ENCODE measurements around the gene VARS2.

Gene VARS2

DNA sequence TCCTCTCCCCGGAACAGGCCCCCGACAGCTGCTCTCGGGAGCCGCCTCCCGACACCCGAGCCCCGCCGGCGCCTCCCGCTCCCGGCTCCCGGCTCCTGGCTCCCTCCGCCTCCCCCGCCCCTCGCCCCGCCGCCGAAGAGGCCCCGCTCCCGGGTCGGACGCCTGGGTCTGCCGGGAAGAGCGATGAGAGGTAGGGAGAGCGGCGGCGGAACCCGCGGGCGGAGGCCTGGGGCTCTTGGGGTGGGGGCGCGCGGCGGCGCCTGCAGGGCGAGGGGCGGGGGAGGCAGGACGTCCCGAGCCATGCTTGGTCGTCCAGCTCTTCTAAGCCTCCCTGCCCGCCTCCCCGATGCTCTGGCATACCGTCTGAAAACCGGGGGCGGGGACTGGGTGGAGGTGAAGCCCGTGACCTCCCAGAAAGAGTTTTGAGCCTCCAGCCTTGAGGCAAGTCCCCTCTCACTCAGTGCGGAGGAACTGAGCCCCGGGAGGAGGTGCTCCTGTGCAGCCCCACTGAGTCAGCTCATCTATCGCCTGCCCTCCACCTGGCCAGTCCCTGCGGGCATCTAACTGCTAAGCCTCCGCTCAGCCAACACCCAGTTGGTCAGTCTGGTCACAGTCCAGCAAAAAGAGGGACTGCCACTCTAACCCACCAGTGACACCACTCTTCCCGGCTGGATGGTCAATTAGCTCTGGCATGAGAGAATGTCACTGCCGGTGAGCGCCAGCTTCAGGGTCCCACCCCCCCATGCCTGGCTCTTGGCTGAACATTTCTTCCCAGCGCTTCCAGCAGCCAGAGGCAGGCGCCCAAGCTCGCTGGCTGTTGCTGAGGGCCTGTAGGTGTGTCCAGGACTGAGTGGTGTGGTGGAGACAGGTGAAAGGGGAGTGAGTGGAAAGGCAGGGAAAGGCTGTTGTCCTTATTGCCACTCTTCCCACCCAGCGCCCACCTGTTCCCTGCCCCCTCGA is 29.2 kb upstream of the VARS2 start:
- no peaks in the 10 kb centered on the region for H3K4me1 ChIP-seq (ENCODE audit: low read length)
- peak overlapping the region; percentile 64 for H3K4me2 ChIP-seq (ENCODE audit: low read depth, low read length)
- H3K9me3 ChIP-seq (replicated peaks; ENCODE audit: insufficient read depth, low read length) = no peaks in the 10 kb centered on the region
- no peaks in the 10 kb centered on the region for H3K36me3 ChIP-seq (replicated peaks; ENCODE audit: insufficient read depth, low read length)
- TF ChIP-seq, protein P1, sequence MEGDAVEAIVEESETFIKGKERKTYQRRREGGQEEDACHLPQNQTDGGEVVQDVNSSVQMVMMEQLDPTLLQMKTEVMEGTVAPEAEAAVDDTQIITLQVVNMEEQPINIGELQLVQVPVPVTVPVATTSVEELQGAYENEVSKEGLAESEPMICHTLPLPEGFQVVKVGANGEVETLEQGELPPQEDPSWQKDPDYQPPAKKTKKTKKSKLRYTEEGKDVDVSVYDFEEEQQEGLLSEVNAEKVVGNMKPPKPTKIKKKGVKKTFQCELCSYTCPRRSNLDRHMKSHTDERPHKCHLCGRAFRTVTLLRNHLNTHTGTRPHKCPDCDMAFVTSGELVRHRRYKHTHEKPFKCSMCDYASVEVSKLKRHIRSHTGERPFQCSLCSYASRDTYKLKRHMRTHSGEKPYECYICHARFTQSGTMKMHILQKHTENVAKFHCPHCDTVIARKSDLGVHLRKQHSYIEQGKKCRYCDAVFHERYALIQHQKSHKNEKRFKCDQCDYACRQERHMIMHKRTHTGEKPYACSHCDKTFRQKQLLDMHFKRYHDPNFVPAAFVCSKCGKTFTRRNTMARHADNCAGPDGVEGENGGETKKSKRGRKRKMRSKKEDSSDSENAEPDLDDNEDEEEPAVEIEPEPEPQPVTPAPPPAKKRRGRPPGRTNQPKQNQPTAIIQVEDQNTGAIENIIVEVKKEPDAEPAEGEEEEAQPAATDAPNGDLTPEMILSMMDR (IDR thresholded peaks at IDR 0.05; ENCODE audit: low read length) = no peak
- TF ChIP-seq EZH2phosphoT487 (IDR thresholded peaks at IDR 0.05; ENCODE audit: low read length) (no peak), EZH2 (optimal IDR thresholded peaks at IDR 0.05; ENCODE audit: low read depth, low read length) (no peak)
- H3F3A ChIP-seq (ENCODE audit: insufficient read depth, low read length) = no peaks in the 10 kb centered on the region
- peak overlapping the region; percentile 46 for H3K4me3 ChIP-seq (ENCODE audit: low read length)
- H2AFZ ChIP-seq (ENCODE audit: low read length) = peak overlapping the region; percentile 42; the same call in 1 of the 2 replicates
- no peak for DNase-seq
- H3K9ac ChIP-seq (ENCODE audit: low read length) = no peak overlapping the region
- no peak overlapping the region for H3K27ac ChIP-seq (ENCODE audit: low read length)
- H3K27me3 ChIP-seq (replicated peaks; ENCODE audit: insufficient read depth, low read length) = peaks cover 57% of the 10 kb centered on the region
- H3K79me2 ChIP-seq (ENCODE audit: low read length) = no peaks in the 10 kb centered on the region
- H4K20me1 ChIP-seq (ENCODE audit: insufficient read depth, low read length) = no peaks in the 10 kb centered on the region
- no peaks in the 10 kb centered on the region for H3K9me2 ChIP-seq (replicated peaks; ENCODE audit: insufficient read depth, low read length)

DNA sequence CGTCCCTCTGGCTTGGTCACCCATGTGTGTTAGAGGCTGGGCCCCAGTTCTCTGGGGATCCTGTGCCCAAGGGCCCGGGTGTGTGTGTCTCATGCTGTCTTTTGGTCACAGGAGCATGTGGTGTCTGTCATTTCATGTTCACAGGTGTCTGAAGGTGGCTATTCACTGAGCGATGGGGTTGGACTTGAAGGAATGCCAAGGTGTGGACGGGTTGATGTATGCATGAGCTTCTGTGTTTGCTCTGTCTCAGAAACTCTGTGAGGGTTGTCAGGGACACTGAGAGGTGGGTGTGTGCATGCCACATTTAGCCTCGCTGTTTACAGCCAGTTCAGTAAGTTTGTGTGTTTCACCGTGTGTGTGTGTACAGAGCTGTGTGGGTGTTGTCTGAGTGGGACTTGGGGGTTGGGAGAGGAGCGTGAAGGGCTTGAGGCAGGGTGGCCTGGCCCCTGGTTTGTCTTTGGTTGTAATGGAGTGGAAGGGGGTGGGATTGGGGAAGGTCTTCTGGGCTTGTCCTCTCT is 28.5 kb upstream of the VARS2 start:
- no peak for DNase-seq
- TF ChIP-seq, protein P1 (IDR thresholded peaks at IDR 0.05; ENCODE audit: low read length) = no peak
- no peak for TF ChIP-seq EZH2phosphoT487 (IDR thresholded peaks at IDR 0.05; ENCODE audit: low read length)
- Histone ChIP-seq H3K9ac (ENCODE audit: low read length) (no peak overlapping the region), H3K36me3 (replicated peaks; ENCODE audit: insufficient read depth, low read length) (no peaks in the 10 kb centered on the region), H3K27ac (ENCODE audit: low read length) (no peak overlapping the region), H3K4me2 (ENCODE audit: low read depth, low read length) (no peak overlapping the region), H3K27me3 (replicated peaks; ENCODE audit: insufficient read depth, low read length) (peaks cover 64% of the 10 kb centered on the region), H3F3A (ENCODE audit: insufficient read depth, low read length) (no peaks in the 10 kb centered on the region), H4K20me1 (ENCODE audit: insufficient read depth, low read length) (no peaks in the 10 kb centered on the region), H2AFZ (ENCODE audit: low read length) (no peak overlapping the region), H3K9me2 (replicated peaks; ENCODE audit: insufficient read depth, low read length) (no peaks in the 10 kb centered on the region), H3K79me2 (ENCODE audit: low read length) (no peaks in the 10 kb centered on the region), H3K4me1 (ENCODE audit: low read length) (no peaks in the 10 kb centered on the region), H3K4me3 (ENCODE audit: low read length) (no peak overlapping the region), H3K9me3 (replicated peaks; ENCODE audit: insufficient read depth, low read length) (no peaks in the 10 kb centered on the region)

DNA sequence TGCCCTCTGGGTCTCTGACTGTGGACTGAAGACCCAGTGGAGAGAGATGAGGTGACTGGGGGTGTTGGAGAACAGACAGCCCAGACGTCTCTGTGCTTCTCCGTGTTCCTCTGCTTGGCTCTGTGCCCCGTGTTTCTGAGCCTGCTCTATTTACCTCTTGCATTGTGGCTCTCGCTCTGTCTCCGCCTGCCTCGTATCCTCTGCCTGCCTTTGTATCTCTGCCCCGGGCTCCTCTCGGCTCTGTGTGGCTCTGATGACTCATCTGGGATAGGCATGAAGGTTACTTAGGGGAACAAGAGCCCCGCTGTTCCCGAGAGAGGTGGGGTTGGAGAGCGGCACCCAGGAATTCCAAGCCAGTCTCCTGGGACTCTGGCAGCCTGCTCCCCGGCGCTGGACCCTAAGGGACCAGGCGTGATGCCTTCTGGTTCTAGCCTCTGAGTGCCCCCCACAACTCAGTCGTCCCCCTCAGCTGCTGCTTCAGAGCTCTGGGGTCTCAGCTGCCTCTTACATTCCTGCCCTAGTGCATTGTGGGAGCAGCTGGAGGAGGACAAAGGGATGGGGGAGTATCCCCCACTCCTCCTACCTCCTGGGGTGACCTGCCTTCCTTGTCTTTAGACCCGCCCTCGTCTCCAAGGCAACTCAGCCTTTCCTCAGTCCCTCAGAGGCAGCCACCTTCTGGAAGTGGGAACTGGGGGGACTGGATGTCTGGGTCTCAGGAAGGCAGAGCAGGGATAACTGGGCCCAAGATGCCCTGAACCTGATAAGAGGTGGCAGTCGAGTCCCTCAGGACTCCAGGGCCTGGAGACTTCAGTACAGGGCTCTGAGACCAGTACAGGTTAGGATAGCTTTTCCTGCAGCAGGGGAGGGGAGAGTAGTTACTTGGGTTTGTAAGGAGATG is 27.8 kb upstream of the VARS2 start:
- Histone ChIP-seq H3K9me2 (replicated peaks; ENCODE audit: insufficient read depth, low read length) (no peaks in the 10 kb centered on the region), H3K9me3 (replicated peaks; ENCODE audit: insufficient read depth, low read length) (no peaks in the 10 kb centered on the region), H3K36me3 (replicated peaks; ENCODE audit: insufficient read depth, low read length) (no peaks in the 10 kb centered on the region), H3K9ac (ENCODE audit: low read length) (no peak overlapping the region), H3K27me3 (replicated peaks; ENCODE audit: insufficient read depth, low read length) (peaks cover 64% of the 10 kb centered on the region), H2AFZ (ENCODE audit: low read length) (no peak overlapping the region), H3K27ac (ENCODE audit: low read length) (no peak overlapping the region), H3K4me2 (ENCODE audit: low read depth, low read length) (no peak overlapping the region), H3F3A (ENCODE audit: insufficient read depth, low read length) (no peaks in the 10 kb centered on the region), H4K20me1 (ENCODE audit: insufficient read depth, low read length) (no peaks in the 10 kb centered on the region), H3K4me1 (ENCODE audit: low read length) (no peaks in the 10 kb centered on the region), H3K4me3 (ENCODE audit: low read length) (no peak overlapping the region), H3K79me2 (ENCODE audit: low read length) (no peaks in the 10 kb centered on the region)
- no peak for DNase-seq
- TF ChIP-seq, protein P1 (IDR thresholded peaks at IDR 0.05; ENCODE audit: low read length) = no peak
- TF ChIP-seq EZH2phosphoT487 (IDR thresholded peaks at IDR 0.05; ENCODE audit: low read length) (no peak), EZH2 (optimal IDR thresholded peaks at IDR 0.05; ENCODE audit: low read depth, low read length) (no peak)

Data from MM.1S (cell line).